GM12864 (cell line): ENCODE results near the gene FAM120B.

ENCODE experiments used
- DNase-seq: peaks from one replicate; pipeline ENCODE4 v3.0.0-alpha.2; 2011; ENCODE audit warnings: low read depth
- H3K4me3 ChIP-seq: 2 replicates; pipeline ENCODE4 v1.5.1; 2011; ENCODE audit warnings: mild to moderate bottlenecking, low read depth, low read length, control low read depth
- CTCF ChIP-seq: IDR thresholded peaks from 2 replicates; pipeline ENCODE4 v1.5.1; 2011; ENCODE audit warnings: low read depth, mild to moderate bottlenecking, moderate library complexity, low read length, control low read depth, inconsistent platforms; ENCODE audit errors: missing control alignments

FAM120B gene

GRCh38 chr6:170272341-170273065 lies 34.1 kb upstream of the FAM120B start:
- no peak for TF ChIP-seq CTCF
- DNase-seq, result no peak
- H3K4me3 ChIP-seq, result peak overlapping the region; percentile 23

- TF ChIP-seq CTCF, result no peak
- DNase-seq, result no peak
Measured at GRCh38 chr6:170273191-170273590, 33.4 kb upstream of the FAM120B start.

GRCh38 chr6:170273681-170274080 lies 32.9 kb upstream of the FAM120B start:
- TF ChIP-seq CTCF, result no peak
- no peak for DNase-seq
- H3K4me3 ChIP-seq, result no peak overlapping the region

More at GRCh38 chr6:170273191-170273590, 33.4 kb upstream of the FAM120B start:
- no peak overlapping the region for H3K4me3 ChIP-seq

- DNase-seq, result no peak
- no peak overlapping the region for H3K4me3 ChIP-seq
- TF ChIP-seq CTCF, result no peak
Measured at GRCh38 chr6:170274713-170275560, 31.6 kb upstream of the FAM120B start.

- no peak overlapping the region for H3K4me3 ChIP-seq
- DNase-seq, result no peak
- no peak for TF ChIP-seq CTCF
Measured at GRCh38 chr6:170276369-170277057, 30.0 kb upstream of the FAM120B start.

- TF ChIP-seq CTCF, result no peak
- DNase-seq, result no peak
- H3K4me3 ChIP-seq, result no peak overlapping the region
Measured at GRCh38 chr6:170277893-170278742, 28.4 kb upstream of the FAM120B start.
